HG03280 (cell line): ENCODE measurements around the gene RRP9.
"Not testable (repeated sequence)": the region's sequence is repeated elsewhere in the genome, so short reads cannot be mapped to it uniquely, and the experiment has no call there.

Experiments used
- ATAC-seq: cut with Tn5 transposase; IDR thresholded peaks from one replicate; pipeline ENCODE4 v1.9.1; 2021; ENCODE audit warnings: mild to moderate bottlenecking, moderate library complexity; ENCODE audit not compliant: unreplicated experiment

The RRP9 gene

GRCh38 chr3:51942603-51943450 lies 1.1 kb upstream of the RRP9 start:
- ATAC-seq = no peak

DNA sequence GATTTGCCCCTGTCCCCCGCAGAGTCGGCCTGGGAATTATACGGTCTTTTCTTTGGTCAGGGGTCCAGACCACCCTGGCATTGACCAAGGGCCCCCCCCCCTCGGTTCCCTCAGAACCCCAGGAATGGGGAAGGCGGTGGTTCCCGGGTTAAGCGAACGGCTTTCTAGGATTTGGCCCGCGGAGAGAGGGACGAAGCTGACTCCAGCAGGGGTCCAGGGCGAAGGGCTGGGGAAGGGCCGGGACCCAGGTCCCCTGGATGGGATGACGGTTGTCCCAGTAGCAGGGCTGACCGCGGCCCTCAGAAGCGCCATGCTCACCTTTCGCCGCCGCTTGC lies 274 bp downstream of the RRP9 start:
- no peak for ATAC-seq

DNA sequence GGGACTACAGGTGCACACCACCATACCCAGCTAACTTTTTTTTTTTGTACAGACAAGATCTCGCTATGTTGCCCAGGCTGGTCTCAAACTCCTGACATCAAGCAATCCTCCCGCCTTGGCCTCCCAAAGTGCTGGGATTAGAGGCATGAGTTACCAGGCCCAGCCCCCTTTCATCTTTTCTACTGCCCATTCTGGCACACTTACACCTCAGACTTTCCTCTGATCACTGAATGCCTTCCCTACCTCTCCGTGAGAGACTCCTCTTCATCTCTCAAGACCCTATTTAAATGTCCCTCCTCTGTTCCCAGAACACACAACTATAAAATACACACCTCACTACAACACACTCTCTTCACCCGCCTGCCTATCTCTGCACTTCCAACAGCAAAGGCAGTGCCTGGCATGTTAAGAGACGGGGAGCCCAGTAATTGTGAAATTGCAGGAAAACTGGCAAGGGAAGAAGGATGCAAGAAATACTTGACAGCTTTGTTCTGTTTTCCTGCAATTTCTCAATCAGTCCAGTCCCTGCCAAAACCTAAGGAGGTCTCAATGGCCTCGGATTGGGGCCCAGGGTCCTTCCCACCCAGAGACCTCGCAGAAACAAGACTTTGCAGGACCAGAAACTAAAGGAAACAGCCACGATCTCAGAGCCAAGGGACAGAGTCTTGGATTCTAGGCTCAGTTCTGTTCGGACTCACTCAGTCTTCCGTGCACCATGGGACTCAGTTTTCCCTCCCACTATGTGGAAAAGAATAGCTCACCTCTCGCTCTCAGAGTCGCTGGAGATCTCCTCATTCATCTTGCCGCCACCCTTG lies 849 bp downstream of the RRP9 start:
- ATAC-seq = no peak

DNA sequence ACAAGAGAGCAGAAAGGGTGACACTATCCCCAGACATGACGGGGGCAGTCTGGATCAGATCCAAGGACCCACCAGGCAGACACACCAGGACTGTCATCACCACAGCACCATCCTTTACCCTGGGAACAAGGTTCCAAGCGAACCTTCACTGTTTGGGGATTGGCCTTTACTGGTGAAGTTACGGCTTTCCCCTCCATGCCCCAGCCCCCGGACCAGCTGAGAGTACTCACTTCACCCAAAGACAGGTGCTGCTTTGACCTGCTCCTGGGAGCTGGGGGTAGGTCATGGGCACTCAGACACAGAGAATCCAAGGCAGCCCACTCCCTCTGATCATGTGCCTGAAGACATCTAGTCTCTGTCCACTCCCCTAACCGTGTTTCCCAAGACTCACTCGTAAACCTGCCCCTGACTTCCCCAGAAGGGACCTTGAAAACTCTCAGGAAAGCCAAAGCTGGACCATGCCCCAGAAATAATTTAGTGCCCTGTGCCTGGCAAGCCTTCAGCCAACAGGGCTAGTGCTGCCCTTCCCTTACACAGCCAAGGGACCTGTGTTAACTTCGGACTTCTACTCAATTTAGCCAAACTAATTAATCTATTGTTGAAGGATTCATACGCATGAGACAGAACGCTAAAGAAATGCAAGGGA lies 2.8 kb downstream of the RRP9 start:
- ATAC-seq = no peak

- ATAC-seq = no peak
Measured at GRCh38 chr3:51937611-51938450, 3.9 kb downstream of the RRP9 start.

GRCh38 chr3:51937014-51937413 lies 4.7 kb downstream of the RRP9 start:
- ATAC-seq = no peak

GRCh38 chr3:51935886-51936755 lies 5.6 kb downstream of the RRP9 start:
- no peak for ATAC-seq

DNA sequence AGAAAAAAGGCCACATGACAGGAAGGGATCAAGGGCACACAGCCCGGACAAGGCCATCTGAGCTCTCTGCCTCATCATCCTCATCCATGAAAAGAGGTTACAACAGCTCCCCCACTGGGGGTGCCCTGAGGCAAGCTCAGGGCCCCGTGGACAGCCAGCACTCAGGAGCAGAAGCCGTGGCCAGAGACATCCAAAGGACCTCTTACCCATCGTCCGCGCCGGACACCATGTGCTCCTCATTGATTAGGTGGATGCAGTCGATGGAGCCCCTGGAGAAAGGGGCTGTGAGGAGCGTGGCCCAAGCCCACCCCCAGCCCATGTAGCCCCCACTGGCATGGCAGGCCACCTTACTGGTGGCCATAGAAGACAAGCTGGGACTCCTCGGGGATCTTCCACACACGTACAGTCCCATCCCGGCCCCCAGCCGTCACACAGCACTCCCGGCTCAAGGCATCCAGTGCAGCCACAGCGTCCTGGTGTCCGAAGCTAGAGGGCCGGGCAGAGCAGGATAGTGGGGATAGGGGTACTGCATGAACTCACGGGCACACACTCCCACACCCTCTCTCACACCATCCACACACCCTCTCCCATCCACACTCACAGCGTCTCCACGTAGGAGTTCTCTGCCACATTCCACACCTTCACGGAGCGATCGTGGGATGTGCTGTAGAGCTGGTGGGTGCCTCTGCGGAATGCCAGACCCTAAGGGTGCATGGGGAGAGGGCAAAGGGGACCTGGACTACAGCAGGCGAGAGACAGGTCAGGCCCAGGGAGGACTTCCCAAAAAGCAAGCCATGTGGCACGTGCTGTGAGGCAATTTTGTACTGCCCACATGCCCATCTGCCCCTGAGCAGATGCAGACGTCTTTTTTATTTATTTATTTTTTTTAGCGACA lies 6.5 kb downstream of the RRP9 start:
- no peak for ATAC-seq

DNA sequence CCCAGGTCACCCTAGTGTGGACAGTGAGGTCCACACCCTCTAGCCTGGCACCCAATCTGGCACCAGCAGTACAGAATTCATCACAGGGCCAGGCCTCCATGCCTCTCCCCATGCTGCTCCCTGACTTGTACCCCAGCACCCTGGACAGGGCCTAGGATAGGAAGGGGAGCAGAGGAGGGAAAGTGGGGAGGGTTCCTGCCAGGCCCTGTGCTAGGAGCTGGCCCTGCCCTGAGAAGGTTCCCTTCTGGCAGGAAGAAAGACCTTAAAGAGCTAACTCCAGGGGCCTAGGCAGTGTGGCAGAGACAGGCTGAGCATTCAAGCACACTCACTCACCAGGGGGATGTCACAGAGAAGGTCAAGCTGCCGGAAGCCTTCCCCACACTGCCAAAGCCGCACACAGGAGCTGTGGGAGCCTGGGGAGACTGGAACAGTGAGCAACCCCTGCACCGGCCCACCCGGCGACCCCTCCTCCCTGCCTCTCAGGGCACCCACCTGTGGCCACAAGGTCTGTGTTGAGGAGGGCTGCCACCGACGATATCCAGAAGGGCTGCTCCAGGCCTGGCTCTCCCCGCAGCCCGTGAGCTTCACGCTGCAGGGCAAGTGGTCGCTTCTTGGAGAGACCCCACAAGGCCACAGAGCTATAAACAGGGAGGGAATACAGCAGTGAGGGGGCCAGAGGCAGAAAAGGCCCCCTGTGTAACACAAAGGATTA lies 7.4 kb downstream of the RRP9 start:
- no peak for ATAC-seq

DNA sequence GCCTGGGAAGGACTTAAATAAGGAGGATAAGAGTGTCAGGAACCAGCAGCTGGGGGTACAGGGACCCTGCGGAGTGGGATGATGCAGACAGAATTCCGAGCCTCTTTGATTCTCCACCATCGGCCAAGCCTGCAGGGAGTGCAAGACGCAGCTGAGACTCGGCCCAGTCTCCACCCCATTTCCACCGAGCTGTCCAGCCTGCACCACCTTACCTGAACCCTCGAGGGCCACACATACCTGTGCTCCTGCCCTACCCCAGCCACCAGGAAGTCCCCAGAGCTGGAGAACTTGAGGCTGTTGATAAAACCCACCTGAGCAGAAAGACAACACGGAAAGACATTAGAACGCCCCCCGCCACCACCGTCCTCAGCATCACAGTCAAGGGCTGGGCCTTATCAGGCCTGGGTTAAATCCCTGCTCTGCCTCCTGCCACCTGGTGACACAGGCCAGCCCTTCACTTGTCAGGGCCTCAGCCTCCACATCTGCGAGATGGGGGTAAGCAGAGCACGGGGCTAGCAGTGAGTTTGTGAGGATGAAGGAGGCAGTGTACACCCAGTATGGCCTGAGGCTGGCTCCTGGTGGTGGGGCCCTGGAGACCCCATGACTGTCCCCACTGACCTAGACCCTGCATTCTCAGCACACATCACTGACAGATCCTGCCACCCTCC lies 8.1 kb downstream of the RRP9 start:
- ATAC-seq = no peak

DNA sequence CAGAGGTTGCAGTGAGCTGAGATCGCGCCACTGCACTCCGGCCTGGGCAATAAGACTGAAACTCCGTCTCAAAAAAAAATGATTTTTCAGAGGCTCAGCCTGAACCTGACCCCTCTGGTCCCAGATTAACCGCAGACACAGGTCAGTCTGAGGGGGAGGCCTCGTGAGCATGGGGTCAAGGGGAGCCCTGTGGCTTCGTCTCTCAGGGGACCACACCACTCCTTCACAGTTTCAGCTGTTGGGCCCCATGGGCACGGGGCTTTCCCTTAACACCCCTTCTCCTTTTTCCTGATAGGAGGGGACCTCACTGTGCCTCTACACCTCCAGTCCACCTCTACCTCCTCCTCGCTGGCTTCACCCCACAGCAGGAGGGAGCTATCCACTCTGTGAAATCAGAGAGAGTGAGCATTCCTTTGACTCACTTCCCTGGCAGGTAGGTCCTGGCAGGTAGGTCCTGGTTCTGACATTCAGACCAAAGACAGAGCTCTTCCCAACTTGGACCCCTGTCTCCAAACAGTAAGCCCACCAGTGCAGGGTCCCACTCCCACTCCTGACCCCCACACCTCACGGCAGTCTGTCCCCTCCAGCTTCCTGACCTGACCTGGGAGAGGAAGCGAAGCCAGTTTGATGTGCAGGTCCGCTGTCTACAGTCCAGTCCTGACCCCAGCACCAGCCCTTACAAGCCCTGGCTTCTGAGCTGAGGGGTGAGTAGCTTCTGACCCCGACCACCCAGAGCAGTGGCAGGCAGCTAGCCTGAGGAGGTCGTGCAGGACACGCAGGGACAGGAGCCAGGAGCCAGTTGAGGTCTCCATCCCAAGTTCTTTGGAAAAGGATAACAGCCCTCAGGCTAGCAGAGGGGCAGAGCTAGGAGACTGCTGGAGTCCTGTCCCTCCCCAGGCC lies 9.0 kb downstream of the RRP9 start:
- ATAC-seq = no peak

- no peak for ATAC-seq
Measured at GRCh38 chr3:51931756-51932155, 9.9 kb downstream of the RRP9 start.

- no peak for ATAC-seq
Measured at GRCh38 chr3:51930439-51930838, 11.3 kb downstream of the RRP9 start.

GRCh38 chr3:51929420-51930003 lies 12.2 kb downstream of the RRP9 start:
- no peak for ATAC-seq

DNA sequence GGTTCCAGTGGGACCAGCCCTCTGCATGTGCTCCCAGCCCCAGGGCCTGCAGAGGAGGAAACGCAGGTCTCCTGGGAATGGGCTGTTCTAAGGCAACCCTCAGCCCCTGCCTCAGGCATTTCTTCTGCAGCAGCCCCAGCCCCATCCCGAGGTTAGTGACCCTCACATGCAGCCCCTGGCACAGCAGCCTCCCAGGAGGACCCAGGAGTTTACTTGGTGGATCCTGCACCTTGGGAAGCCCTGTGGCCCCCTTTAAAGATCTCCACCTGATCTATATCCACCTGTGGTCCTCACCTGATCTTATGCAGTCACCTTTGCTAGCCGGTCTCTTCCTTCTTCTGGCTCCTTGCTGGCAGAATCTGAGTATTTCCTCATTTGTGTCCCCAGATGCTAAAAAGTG lies 12.7 kb downstream of the RRP9 start:
- not testable (repeated sequence) for ATAC-seq

GRCh38 chr3:51928438-51928837 lies 13.3 kb downstream of the RRP9 start:
- no peak for ATAC-seq
